Medulla oblongata (tissue), 1 donor: ENCODE results near the gene ANKRD16.
"Not testable (repeated sequence)": the region's sequence is repeated elsewhere in the genome, so short reads cannot be mapped to it uniquely, and the experiment has no call there.

Experiments used
- DNase-seq: peaks from one replicate; pipeline ENCODE4 v3.0.0-alpha.2; 2015; ENCODE audit errors: extremely low spot score

ANKRD16 gene

DNA sequence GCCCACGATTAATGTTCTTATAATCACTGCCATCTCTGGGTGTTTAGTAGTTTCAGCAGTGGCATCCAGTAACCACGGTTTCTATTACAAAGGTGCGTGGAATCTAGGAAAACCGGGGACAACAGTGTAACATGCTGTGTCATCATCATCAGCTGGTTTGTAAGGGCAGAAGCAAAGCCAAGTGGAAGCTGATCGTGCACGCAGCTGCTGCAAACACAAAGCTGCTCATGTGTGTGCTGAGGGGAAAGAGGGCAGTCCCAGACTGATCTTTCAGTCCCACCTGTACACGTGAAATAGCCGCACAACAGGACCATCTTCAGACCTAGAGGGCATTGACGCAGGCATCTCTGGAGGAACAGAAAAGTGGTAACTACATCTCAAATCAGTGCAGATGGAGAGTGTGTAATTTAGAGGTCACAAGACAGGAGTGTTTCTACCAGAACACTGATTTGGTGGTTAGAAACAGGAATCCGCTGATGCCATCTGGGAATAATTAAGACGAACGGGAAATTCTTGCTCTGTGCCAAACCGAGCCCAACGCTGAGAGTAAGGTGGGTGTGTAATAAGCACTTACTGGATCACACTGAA, 13.4 kb downstream of the ANKRD16 start:
- peak; percentile 29 for DNase-seq

DNA sequence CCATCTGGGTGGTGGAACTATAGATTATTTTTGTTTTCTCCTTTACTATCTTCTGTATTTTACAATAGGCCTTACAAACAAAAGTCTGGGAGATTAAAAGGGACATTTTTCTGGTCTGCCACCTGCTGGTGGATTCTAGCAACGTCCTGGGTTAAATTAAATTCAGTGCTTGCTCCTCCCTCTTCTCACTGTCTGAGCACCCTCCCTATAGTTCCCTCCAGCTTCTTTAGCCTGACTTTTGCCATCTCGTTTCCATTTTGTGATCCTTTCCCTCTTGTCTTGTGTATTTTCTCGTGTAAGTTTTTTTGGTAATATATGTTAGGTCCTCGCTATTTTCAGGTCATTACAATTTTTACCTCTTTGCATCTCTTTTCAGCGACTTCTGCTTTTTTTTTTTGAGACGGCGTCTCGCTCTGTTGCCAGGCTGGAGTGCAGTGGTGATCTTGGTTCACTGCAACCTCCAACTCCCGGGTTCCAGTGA, 16.1 kb downstream of the ANKRD16 start:
- peak; percentile 92 for DNase-seq

DNA sequence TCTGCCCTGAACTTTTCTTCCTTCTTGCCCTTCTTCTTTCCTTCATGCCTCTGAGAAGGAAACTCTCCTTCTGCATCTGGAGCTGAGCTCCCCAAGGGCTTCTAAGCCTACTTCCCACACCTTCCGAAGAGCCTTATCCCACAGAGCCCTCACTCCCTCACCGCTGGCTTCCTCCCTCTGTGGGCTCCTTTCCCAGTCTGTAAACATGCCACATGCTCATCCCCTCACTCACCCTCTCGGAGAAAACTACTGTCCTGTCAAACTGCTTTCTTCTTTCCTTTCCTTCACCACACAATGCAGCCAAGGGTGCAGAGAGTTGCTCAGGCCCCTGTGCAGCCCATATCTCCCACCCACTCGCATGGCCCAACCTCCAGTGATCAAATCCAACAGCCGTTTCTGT, 18.1 kb downstream of the ANKRD16 start:
- DNase-seq, result no peak

DNA sequence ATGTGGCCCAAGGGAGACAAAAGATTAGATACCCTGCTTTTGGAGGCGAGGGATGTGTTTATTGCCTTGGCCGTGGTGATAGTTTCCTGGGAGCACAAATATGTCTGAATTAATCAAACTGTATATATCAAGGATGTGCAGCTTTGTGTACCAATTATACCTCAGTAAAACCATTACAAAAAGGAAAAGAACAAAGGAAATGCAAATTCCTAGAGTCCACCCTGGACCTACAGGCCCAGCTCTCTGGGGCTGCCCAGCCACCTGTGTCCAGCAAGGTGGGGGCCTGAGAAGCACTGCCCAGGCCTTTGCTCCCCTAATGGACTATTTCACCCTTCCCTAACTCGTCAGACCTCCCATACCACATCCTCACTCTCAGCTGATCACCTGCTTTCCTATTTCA, 20.5 kb downstream of the ANKRD16 start:
- DNase-seq, result no peak

DNA sequence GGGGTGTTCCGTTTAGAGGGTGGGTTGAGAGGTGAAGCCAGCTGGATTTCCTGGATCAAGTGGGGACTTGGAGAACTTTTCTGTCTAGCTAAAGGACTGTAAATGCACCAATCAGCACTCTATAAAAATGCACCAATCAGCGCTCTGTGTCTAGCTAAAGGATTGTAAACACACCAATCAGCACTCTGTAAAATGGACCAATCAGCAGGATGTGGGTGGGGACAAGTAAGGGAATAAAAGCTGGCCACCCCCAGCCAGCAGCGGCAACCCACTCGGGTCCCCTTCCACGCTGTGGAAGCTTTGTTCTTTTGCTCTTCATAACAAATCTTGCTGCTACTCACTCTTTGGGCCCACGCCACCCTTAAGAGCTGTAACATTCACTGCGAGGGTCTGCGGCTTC, 21.3 kb downstream of the ANKRD16 start:
- DNase-seq, result not testable (repeated sequence)

DNA sequence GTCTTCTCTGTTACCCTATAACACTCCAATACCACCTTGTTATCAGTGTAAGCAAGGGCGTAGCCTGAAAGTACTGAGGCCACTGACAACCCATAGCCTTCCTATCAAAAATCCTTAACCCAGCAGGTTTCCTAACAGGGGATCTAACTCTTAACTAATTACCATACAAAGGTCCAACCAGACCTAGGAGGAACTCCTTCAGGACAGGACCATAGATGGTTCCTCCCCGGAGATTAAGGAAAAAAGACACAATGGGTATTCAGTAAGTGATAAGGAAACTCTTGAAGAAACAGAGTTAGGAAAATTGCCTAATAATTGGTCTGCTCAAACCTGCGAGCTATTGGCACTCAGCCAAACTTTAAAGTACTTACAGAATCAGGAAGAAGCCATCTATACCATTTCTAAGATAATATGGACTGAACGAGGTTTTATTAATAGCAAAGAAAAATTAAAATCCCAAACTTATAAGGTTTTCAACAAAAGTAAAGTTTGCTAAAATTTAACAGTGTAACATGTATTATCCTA, 22.5 kb downstream of the ANKRD16 start:
- not testable (repeated sequence) for DNase-seq

DNA sequence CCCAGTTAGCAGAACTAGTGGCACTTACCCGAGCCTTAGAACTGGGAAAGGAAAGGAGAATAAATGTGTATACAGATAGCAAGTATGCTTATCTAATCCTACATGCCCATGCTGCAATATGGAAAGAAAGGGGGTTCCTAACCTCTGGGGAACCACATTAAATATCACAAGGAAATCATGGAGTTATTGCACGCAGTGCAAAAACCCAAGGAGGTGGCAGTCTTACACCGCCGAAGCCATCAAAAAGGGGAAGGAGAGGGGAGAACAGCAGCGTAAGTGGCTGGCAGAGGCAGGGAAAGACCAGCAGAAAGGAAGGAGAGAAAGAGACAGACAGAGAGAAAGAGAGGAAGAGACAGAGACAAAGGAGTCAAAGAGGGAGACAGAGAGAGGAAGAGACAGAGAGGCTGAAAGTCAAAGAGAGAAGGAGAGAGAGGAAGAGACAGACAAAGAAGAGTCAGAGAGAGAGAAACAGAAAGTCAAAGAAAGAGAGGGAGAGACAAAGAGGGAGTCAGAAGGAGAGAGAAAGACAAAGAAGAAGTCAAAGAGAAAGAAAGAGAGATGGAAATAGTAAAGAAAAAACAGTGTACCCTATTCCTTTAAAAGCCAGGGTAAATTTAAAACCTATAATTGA, 23.1 kb downstream of the ANKRD16 start:
- not testable (repeated sequence) for DNase-seq

DNA sequence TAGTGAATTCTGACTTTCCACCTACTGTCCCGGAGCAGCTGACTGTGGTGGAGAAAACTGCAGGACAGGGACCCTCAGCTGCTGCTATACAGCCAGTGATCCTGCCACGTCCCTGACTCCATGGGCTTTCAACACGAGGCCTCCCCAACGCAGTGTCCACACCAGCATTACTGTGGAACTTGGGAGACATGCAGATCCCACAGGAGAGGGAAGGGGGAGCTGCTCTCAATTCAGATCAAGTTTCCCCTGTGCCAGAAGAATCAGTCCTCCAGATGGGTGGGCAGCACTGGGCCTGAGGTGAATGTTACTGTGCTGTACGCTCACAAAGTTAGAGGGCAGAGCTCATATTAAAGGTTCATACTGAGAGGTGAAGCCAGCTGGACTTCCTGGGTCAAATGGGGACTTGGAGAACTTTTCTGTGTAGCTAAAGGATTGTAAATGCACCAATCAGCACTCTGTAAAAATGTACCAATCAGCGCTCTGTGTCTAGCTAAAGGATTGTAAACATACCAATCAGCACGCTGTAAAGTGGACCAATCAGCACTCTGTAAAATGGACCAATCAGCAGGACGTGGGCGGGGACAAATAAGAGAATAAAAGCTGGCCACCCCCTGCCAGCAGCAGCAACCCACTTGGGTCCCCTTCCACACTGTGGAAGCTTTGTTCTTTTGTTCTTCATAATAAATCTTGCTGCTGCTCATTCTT, 26.6 kb downstream of the ANKRD16 start:
- DNase-seq, result not testable (repeated sequence)

DNA sequence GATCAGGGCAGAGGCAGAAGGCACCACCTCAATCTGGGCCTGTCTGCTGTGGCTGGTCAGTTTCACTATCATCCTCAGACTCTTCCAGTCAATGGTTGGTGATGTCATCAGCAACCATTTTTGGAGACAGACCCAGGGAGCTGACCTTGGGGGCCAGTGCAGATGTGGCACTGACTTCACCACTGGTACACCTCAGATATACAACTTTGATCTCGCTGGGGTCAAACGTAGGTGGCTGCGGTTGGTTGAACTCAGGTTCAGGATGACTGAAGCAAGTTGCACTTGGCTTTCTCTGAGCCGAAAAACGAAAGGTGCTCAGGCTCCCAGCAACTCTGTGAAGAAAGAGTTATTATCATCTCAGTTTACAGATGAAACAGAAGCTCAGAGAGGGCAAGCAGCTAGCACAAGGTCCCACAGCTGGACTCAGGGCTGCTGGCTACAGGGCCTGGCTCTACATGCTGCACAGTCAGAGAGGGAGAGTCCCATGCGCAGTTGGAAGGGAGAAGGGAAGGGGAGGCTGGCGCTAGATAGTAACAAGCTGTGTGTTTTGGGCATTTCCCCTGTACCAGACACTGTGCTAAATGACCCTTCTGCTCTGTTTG, 27.2 kb downstream of the ANKRD16 start:
- no peak for DNase-seq

DNA sequence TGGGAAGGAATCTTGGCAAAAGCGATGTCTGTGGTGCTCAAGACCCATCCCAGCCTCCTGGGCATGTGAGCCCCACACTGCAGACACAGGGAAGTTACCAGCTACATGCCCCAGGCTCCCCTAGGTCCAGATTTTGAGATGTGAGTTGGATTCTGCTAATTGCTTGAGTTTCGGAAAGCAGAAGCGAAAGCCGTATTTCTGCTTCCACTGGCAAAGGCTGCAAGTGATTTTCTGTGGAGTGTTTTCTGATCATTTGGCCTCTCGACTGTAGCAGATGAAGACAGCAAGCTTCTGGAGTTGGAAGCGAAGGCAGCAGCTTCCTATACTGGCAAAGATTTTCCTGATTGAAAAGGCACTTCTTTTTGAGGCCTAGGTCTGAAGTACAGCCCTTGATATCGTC, 29.6 kb downstream of the ANKRD16 start:
- peak; percentile 66 for DNase-seq

DNA sequence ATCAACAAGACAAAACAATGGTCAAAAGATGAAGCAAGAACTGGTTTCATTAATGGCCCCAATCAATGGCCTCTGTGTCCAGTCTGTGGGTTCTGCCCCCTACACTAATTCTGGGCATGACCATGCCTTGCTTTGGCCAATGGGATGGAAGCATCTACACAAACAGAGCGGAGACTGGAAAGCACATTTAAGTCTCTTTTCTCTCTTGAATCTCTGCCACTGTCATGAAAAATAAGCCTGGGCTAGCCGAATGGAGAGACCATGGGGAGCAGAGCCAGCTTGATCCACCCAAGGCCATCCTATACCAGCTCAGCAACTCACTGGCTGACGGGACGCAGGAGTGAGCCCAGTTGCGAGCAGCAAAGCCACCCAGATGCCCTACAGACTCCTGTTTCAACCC, 30.9 kb downstream of the ANKRD16 start:
- peak; percentile 90 for DNase-seq

DNA sequence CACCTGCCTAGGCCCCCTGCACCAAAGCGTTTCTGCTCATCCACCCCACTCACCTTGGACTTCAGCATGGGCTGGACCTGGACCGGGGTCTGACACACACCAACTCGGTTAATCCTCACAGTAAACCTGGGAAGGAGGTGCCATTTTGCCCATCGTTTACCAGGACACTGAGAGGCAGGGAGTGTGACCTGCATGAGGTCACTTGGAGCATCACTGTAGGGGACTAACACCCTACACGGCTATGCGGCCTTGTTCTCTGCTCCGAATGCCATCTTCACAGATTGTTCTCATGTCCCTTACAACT, 33.0 kb downstream of the ANKRD16 start:
- DNase-seq, result no peak

DNA sequence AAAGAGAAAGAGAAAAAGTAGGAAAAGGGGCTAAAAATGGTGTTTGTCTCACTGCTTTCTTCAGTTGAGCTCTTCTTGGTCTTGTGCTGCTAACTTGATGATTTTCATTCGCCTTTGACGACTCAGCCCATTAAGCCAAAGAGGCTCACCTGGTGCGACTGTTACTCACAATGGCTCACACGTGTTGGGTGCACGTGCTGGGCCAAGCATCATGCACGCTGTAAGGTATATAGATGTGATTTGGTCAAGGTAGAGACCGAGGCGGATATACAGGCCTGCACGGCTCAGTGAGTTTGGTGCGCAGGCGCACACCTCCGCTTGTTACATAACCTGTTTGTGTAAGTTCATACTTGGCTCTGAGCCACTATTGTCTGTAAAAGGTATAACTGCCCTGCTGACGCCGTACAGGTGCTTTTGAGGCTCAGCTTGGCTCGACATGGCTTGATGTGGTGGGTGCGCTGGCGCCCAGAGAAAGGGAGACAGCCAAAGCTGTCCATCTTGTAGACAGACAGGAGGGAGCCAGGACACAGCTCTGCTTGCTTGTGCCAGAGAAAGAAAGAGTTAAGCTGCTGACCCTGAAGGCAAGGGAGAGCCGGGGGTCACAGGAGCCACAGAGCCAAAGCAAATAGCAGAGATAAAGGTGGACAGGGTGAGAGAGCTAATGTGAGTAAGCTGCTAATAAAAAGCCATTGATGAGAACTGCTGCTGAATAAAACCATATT, 33.6 kb downstream of the ANKRD16 start:
- no peak for DNase-seq

DNA sequence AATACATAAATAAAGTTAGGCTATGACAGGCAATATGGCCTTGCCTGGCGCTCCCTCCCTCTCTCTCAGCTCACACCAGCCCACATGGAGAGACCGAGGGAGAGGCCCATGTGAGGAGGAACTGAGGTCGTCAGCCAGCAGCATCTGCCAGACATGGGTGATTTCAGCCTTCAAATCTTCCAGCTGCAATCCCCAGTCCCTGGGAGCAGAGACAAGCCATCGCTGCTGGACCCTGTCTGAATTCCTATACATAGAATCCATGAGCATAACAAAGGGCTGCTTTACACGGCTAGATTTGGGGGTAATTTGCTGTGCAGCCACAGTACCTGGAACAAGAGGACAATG, 35.6 kb downstream of the ANKRD16 start:
- DNase-seq, result no peak

DNA sequence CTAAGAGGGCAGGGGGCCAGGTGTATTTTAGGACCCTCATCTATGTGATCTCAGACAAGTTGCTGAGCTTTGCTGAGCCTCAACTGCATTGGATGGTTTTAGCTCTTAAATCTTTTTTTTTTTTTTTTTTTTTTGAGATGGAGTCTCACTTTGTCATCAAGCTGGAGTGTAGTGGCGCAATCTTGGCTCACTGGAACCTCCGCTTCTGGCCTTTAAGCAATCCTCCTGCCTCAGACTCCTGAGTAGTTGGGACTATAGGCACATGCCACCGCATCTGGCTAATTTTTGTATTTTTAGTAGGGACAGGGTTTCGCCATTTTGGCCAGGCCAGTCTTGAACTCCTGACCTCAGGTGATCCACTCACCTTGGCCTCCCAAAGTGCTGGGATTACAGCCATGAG, 43.0 kb downstream of the ANKRD16 start:
- DNase-seq, result not testable (repeated sequence)

DNA sequence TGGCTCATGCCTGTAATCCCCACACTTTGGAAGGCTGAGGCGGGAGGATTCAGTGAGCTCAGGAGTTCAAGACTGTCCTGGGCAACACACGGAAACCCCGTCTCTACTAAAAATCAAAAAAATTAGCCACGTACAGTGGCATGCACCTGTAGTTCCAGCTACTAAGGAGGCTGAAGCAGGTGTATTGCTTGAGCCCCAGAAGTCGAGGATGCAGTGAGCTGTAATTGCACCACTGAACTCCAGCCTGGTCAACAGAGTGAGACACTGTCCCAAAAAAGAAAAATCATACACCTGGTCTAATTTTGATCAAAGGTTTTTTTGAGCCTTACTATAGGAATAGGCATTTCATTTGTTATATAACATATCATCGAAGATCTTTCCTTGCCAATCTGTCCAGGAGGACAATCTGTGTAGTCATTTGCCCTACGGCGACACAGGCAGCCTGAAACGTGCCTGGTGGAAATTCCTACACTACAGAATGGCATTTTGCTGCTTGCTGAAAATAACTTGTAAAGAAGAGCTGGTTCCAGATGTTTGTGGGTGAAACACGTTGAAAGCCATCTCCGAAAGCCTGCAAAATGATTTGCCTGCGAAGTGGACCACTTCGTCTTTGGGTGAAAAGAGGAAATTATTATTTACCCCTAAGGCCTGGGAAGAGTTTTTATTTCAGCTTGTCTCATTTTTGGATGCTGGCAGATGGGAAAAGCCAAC, 45.2 kb downstream of the ANKRD16 start:
- DNase-seq, result no peak

DNA sequence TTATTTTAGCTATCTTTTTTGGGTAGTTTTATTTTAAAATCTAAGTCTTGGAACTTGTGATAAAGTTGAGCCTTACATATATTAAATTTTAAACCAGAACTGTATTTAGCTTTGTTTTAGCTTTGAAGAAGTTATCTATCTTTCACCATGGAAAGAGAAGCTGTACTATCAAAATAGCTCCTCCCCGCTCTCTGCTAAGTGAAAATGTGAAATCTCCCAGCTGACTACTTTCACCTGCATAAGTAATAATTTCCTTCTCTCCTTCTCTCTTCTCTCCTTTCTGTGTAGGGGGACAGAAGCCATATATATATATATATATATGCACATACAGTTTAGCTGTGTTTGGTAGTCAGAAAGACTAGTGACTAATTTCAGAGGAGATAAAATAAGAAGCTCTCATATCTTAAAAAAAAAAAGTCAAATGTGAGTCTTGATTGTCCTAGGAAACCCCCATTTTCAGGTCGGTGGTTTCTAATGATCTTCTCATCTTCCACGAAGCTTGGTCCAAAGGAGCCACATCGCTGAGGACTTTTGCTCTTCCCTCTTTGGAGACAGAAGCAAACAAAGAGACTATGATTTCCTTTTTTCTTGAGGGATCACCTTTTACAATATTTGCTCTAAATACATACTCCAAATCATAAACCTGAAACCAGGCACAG, 45.9 kb downstream of the ANKRD16 start:
- DNase-seq, result no peak

DNA sequence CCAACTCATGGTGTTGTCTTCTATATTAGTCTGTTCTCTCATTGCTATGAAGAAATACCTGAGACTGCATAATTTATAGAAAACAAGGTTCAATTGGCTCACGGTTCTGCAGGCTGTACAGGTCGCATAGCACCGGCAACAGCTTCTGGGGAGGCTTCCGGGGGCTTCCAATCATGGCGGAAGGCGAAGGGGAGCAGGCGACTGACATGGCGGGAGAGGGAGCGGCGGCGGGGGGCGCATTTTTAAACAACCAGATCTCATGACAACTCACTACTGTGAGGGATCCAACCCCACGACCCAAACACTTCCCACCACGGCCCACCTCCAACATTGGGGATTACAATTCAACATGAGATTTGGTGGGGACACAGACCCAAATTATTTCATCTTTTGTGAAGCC, 47.7 kb downstream of the ANKRD16 start:
- DNase-seq, result no peak

DNA sequence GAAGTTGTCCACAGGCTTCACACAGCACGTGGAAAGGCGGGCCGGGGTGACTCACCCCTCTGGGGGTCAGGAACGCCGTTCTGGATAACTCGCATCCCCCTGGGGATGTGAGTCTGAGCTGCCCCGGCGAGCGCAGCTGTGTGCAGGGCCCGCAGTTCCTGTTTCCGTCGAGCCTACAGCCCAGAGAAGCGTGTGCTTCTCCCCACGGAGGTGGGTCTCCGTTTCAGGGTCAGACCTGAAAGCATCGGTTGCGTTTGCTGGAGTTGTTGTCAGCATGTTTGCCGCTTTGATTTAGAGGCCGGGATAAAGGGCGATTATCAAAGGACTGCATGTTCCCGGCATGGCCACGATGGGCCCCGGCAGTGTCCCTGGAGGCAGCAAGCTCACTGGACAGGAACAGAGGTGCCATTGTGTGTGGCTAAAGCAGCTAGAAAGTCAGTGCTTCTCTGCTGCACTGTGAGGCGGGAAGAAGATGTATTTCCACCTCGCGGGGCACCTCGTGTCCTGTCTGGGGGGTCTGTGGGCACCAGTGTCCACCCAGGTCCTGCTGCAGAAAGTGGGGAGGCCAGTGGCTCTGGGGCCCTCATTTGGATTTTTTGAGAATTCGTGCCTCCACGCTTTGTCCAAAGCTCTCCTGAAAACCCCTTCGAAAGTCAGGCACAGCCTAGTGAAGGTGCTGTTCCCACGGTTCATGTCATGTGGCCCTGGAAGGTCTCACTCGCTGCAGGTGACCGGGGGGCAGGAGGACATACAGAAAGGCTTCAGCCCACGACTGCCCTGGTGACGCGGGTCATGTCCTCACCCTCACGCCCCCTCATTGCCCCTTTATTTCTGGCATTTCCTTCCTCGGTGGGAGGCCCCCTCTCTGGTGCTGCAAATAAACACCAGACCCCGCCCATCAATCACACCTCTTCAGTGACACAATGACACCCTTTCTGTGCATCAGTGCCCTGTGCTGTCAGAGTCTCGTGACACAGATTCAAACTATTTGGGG, 49.1 kb downstream of the ANKRD16 start:
- DNase-seq, result peak; percentile 82

DNA sequence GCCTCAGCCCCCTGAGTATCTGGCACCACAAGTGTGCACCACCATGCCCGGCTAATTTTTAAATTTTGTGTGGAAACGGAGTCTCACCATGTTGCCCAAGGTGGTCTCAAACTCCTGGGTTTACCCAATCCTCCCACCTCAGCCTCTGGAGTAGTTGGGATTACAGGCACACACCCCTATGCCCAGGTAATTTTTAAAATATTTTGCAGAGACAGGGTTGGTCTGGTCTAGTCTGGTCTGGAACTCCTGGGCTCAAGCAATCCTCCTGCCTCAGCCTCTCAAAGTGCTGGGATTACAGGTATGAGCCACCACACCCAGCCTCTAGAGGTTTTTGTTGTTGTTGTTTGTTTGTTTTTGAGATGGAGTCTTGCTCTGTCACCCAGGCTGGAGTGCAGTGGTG, 53.5 kb downstream of the ANKRD16 start:
- not testable (repeated sequence) for DNase-seq
